ENCODE data around the gene TTYH1. TPM values are rescaled to one million over a fixed set of nuclear protein-coding genes. Genes with fewer than 3 reads are reported as not detected.
A peak's percentile ranks its signal among the peaks of the same experiment; 100 is the strongest.

The TTYH1 gene
- total RNA-seq, 2 experiments from 2014 or later = not detected

- H3K27ac ChIP-seq (ENCODE audit: low read depth in 1 of 2, low read length in 2 of 2) = no peak overlapping the region
- H3K36me3 ChIP-seq (ENCODE audit: insufficient read depth, low read length) = no peaks in the 10 kb centered on the region
- intact Hi-C loops (cut with DNase I, micrococcal nuclease) = no loop called here
- no peaks in the 10 kb centered on the region for H3K4me1 Mint-ChIP-seq (ENCODE audit: low read depth)
- H3K4me3 ChIP-seq (ENCODE audit: low read length) = no peak overlapping the region
- H3K4me1 ChIP-seq (ENCODE audit: insufficient read depth, low read length) = peaks cover 2% of the 10 kb centered on the region
- peaks cover 54% of the 10 kb centered on the region for H3K27me3 Mint-ChIP-seq
- CTCF ChIA-PET = no interaction called here
- no peak overlapping the region for H3K4me3 Mint-ChIP-seq
- no peak for TF ChIP-seq CTCF (IDR thresholded peaks at IDR 0.05)
- DNase-seq = no peak
- H3K9me3 Mint-ChIP-seq = no peaks in the 10 kb centered on the region
- ATAC-seq (ENCODE audit: poor library complexity) = no peak
- POLR2A ChIA-PET = interaction anchor here (1.5 kb wide), 1 partner anchor 24 kb away, joined by 12 read pairs; the partner anchor contains the start of gene LENG8
- peaks cover 26 to 31% of the 10 kb centered on the region in 2 experiments for H3K27me3 ChIP-seq (ENCODE audit: control insufficient read depth in 1 of 2, insufficient read depth in 2 of 2, low read length in 2 of 2)
- no peaks in the 10 kb centered on the region for H3K9me3 ChIP-seq (ENCODE audit: control insufficient read depth in 1 of 2, insufficient read depth in 1 of 2, low read length in 2 of 2)
- no peak overlapping the region for H3K27ac Mint-ChIP-seq
- H3K36me3 Mint-ChIP-seq (ENCODE audit: low read depth) = no peaks in the 10 kb centered on the region
Measured at GRCh38 chr19:54424660-54425381, 9.6 kb downstream of the TTYH1 start.

GRCh38 chr19:54425382-54425723 lies 10.1 kb downstream of the TTYH1 start:
- ATAC-seq (ENCODE audit: poor library complexity) (no peak), DNase-seq (no peak)
- TF ChIP-seq CTCF (IDR thresholded peaks at IDR 0.05) = no peak
- peaks cover 52% of the 10 kb centered on the region for H3K27me3 Mint-ChIP-seq
- no peaks in the 10 kb centered on the region for H3K9me3 Mint-ChIP-seq
- intact Hi-C loops (cut with DNase I, micrococcal nuclease) = no loop called here
- CTCF ChIA-PET = no interaction called here
- H3K36me3 Mint-ChIP-seq (ENCODE audit: low read depth) = no peaks in the 10 kb centered on the region
- H3K4me3 ChIP-seq (ENCODE audit: low read length) = no peak overlapping the region
- peaks cover 7% of the 10 kb centered on the region for H3K4me1 ChIP-seq (ENCODE audit: insufficient read depth, low read length)
- POLR2A ChIA-PET = interaction anchor here (1.5 kb wide), 1 partner anchor 24 kb away, joined by 12 read pairs; the partner anchor contains the start of gene LENG8
- H3K4me1 Mint-ChIP-seq (ENCODE audit: low read depth) = no peaks in the 10 kb centered on the region
- peaks cover 30 to 31% of the 10 kb centered on the region in 2 experiments for H3K27me3 ChIP-seq (ENCODE audit: control insufficient read depth in 1 of 2, insufficient read depth in 2 of 2, low read length in 2 of 2)
- no peak overlapping the region for H3K4me3 Mint-ChIP-seq
- H3K27ac ChIP-seq (ENCODE audit: low read depth in 1 of 2, low read length in 2 of 2) = no peak overlapping the region
- H3K27ac Mint-ChIP-seq = no peak overlapping the region
- H3K9me3 ChIP-seq (ENCODE audit: control insufficient read depth in 1 of 2, insufficient read depth in 1 of 2, low read length in 2 of 2) = no peaks in the 10 kb centered on the region
- no peaks in the 10 kb centered on the region for H3K36me3 ChIP-seq (ENCODE audit: insufficient read depth, low read length)

GRCh38 chr19:54426291-54426931 lies 11.1 kb downstream of the TTYH1 start:
- Histone ChIP-seq H3K4me1 (ENCODE audit: insufficient read depth, low read length) (peaks cover 16% of the 10 kb centered on the region), H3K27me3 (ENCODE audit: control insufficient read depth in 1 of 2, insufficient read depth in 2 of 2, low read length in 2 of 2) (peaks cover 27 to 28% of the 10 kb centered on the region in 2 experiments)
- H3K27me3 Mint-ChIP-seq = peaks cover 52% of the 10 kb centered on the region

More at GRCh38 chr19:54426291-54426931, 11.1 kb downstream of the TTYH1 start:
- ChIA-PET POLR2A (no interaction called here), CTCF (no interaction called here)
- Mint-ChIP-seq H3K9me3 (no peaks in the 10 kb centered on the region), H3K4me3 (no peak overlapping the region), H3K4me1 (ENCODE audit: low read depth) (peaks cover 6% of the 10 kb centered on the region), H3K36me3 (ENCODE audit: low read depth) (no peaks in the 10 kb centered on the region), H3K27ac (no peak overlapping the region)
- no peaks in the 10 kb centered on the region for H3K36me3 ChIP-seq (ENCODE audit: insufficient read depth, low read length)
- no peak for TF ChIP-seq CTCF (IDR thresholded peaks at IDR 0.05)
- H3K4me3 ChIP-seq (ENCODE audit: low read length) = no peak overlapping the region
- ATAC-seq (ENCODE audit: poor library complexity) (no peak), DNase-seq (peak in 1 of 14 experiments; percentile 13)
- H3K9me3 ChIP-seq (ENCODE audit: control insufficient read depth in 1 of 2, insufficient read depth in 1 of 2, low read length in 2 of 2) = no peaks in the 10 kb centered on the region
- H3K27ac ChIP-seq (ENCODE audit: low read depth in 1 of 2, low read length in 2 of 2) = no peak overlapping the region
- intact Hi-C loops (cut with DNase I, micrococcal nuclease) = no loop called here
